ENCODE data around the gene PJA2.

- TF ChIP-seq CTCF (conservative IDR thresholded peaks at IDR 0.05 in 1 of 2, IDR thresholded peaks at IDR 0.05 in 1 of 2; ENCODE audit: extremely low read depth in 1 of 2, insufficient read depth in 1 of 2, low read depth in 1 of 2, low read length in 2 of 2) (no peak), EZH2 (IDR thresholded peaks at IDR 0.05; ENCODE audit: borderline replicate concordance, low read length) (no peak)
Measured at GRCh38 chr5:109347252-109347888, 62.4 kb downstream of the PJA2 start.

All from mammary epithelial cell (primary cell).